ENCODE data around the gene RLBP1. TPM values are rescaled to one million over a fixed set of nuclear protein-coding genes. Genes with fewer than 3 reads are reported as not detected.

RLBP1 gene
- polyA plus RNA-seq, 1 donor from 2014 or later: 0.16 TPM

DNA sequence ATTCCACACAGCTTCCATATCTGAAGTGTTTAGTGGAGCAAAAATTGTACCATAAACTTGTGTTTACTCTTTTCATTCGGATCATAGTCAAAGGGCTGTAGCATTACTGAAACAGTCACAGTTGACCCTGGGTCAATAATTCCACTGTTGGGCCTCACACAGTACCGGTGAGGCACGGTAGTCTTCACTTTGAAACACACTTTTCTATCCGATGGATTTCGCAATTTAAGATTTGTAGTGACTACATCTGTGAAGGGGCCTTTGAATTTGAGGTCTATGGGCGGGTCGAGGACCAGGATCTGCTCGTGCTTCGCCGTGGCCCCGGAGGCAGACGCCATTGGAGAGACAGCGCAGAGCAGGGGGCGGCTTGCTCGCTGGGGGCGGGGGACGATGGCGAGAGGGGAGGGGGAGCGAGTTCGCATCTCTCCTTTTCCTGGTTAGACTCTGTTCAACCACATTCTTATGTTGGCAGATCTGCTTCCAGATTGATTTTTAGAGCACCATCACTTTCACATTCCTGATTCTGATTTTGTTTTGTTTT lies 19.8 kb downstream of the RLBP1 start:
- H3K4me2 ChIP-seq (ENCODE audit: low read length): no peak overlapping the region
- no peak overlapping the region for H2AFZ ChIP-seq (ENCODE audit: low read depth, low read length)
- H3K27ac ChIP-seq (ENCODE audit: low read length): no peak overlapping the region
- no peak overlapping the region for H3K9ac ChIP-seq (ENCODE audit: low read length)
- no peaks in the 10 kb centered on the region for H3K79me2 ChIP-seq (replicated peaks; ENCODE audit: insufficient read depth, low read length)
- H3K27me3 ChIP-seq (ENCODE audit: insufficient read depth, low read depth, low read length): no peaks in the 10 kb centered on the region
- TF ChIP-seq SMC3 (conservative IDR thresholded peaks at IDR 0.05; ENCODE audit: poor library complexity): no peak
- TF ChIP-seq POLR2AphosphoS5 (IDR thresholded peaks at IDR 0.05): no peak
- TF ChIP-seq EP300 (conservative IDR thresholded peaks at IDR 0.05; ENCODE audit: poor library complexity, severe bottlenecking): no peak
- TF ChIP-seq MXI1 (conservative IDR thresholded peaks at IDR 0.05; ENCODE audit: poor library complexity, severe bottlenecking): no peak
- no peak for TF ChIP-seq TAF1 (IDR thresholded peaks at IDR 0.05; ENCODE audit: low read depth)
- TF ChIP-seq, protein P1, sequence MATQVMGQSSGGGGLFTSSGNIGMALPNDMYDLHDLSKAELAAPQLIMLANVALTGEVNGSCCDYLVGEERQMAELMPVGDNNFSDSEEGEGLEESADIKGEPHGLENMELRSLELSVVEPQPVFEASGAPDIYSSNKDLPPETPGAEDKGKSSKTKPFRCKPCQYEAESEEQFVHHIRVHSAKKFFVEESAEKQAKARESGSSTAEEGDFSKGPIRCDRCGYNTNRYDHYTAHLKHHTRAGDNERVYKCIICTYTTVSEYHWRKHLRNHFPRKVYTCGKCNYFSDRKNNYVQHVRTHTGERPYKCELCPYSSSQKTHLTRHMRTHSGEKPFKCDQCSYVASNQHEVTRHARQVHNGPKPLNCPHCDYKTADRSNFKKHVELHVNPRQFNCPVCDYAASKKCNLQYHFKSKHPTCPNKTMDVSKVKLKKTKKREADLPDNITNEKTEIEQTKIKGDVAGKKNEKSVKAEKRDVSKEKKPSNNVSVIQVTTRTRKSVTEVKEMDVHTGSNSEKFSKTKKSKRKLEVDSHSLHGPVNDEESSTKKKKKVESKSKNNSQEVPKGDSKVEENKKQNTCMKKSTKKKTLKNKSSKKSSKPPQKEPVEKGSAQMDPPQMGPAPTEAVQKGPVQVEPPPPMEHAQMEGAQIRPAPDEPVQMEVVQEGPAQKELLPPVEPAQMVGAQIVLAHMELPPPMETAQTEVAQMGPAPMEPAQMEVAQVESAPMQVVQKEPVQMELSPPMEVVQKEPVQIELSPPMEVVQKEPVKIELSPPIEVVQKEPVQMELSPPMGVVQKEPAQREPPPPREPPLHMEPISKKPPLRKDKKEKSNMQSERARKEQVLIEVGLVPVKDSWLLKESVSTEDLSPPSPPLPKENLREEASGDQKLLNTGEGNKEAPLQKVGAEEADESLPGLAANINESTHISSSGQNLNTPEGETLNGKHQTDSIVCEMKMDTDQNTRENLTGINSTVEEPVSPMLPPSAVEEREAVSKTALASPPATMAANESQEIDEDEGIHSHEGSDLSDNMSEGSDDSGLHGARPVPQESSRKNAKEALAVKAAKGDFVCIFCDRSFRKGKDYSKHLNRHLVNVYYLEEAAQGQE (IDR thresholded peaks at IDR 0.05; ENCODE audit: borderline replicate concordance): no peak
- TF ChIP-seq RAD21 (conservative IDR thresholded peaks at IDR 0.05): no peak
- no peak for TF ChIP-seq EZH2 (IDR thresholded peaks at IDR 0.05; ENCODE audit: borderline replicate concordance, insufficient read depth, low read length, poor library complexity, severe bottlenecking)
- TF ChIP-seq, protein P2, sequence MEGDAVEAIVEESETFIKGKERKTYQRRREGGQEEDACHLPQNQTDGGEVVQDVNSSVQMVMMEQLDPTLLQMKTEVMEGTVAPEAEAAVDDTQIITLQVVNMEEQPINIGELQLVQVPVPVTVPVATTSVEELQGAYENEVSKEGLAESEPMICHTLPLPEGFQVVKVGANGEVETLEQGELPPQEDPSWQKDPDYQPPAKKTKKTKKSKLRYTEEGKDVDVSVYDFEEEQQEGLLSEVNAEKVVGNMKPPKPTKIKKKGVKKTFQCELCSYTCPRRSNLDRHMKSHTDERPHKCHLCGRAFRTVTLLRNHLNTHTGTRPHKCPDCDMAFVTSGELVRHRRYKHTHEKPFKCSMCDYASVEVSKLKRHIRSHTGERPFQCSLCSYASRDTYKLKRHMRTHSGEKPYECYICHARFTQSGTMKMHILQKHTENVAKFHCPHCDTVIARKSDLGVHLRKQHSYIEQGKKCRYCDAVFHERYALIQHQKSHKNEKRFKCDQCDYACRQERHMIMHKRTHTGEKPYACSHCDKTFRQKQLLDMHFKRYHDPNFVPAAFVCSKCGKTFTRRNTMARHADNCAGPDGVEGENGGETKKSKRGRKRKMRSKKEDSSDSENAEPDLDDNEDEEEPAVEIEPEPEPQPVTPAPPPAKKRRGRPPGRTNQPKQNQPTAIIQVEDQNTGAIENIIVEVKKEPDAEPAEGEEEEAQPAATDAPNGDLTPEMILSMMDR (IDR thresholded peaks at IDR 0.05; ENCODE audit: poor library complexity, severe bottlenecking): no peak
- H3K36me3 ChIP-seq (ENCODE audit: insufficient read depth, low read length): no peaks in the 10 kb centered on the region
- H4K20me1 ChIP-seq (ENCODE audit: insufficient read depth): no peaks in the 10 kb centered on the region
- H3K4me3 ChIP-seq (ENCODE audit: low read length): no peak overlapping the region
- H3K9me2 ChIP-seq (ENCODE audit: insufficient read depth, low read length): no peaks in the 10 kb centered on the region
- no peaks in the 10 kb centered on the region for H3F3A ChIP-seq (ENCODE audit: insufficient read depth, low read length, poor library complexity, severe bottlenecking)
- no peaks in the 10 kb centered on the region for H3K9me3 ChIP-seq (ENCODE audit: low read length)

DNA sequence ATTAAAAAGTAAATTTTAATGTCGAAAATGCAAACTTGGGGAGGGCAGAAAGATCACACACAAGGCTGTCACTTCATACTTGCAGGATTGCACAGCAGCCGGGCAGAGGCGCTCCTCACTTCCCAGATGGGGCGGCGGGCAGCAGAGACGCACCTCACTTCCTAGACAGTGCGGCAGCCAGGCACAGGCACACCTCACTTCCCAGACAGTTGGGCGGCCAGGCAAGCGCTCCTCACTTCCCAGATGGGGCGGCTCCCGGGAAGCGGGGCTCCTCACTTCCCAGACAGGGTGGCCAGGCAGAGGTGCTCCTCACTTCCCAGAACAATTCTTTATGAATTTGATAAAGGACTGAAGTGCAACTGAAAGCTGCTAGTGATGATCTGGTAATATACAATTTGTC lies 21.2 kb downstream of the RLBP1 start:
- TF ChIP-seq RAD21 (conservative IDR thresholded peaks at IDR 0.05) (no peak), POLR2AphosphoS5 (IDR thresholded peaks at IDR 0.05) (no peak), TAF1 (IDR thresholded peaks at IDR 0.05; ENCODE audit: low read depth) (no peak), EP300 (conservative IDR thresholded peaks at IDR 0.05; ENCODE audit: poor library complexity, severe bottlenecking) (no peak), MXI1 (conservative IDR thresholded peaks at IDR 0.05; ENCODE audit: poor library complexity, severe bottlenecking) (no peak), EZH2 (IDR thresholded peaks at IDR 0.05; ENCODE audit: borderline replicate concordance, insufficient read depth, low read length, poor library complexity, severe bottlenecking) (no peak), SMC3 (conservative IDR thresholded peaks at IDR 0.05; ENCODE audit: poor library complexity) (no peak)
- TF ChIP-seq, protein P1 (IDR thresholded peaks at IDR 0.05; ENCODE audit: borderline replicate concordance): no peak
- TF ChIP-seq, protein P2 (IDR thresholded peaks at IDR 0.05; ENCODE audit: poor library complexity, severe bottlenecking): no peak
- Histone ChIP-seq H4K20me1 (ENCODE audit: insufficient read depth) (no peaks in the 10 kb centered on the region), H3K9ac (ENCODE audit: low read length) (no peak overlapping the region), H3K79me2 (replicated peaks; ENCODE audit: insufficient read depth, low read length) (no peaks in the 10 kb centered on the region), H3K9me3 (ENCODE audit: low read length) (no peaks in the 10 kb centered on the region), H3K27me3 (ENCODE audit: insufficient read depth, low read depth, low read length) (no peaks in the 10 kb centered on the region), H3K4me2 (ENCODE audit: low read length) (no peak overlapping the region), H3K4me3 (ENCODE audit: low read length) (no peak overlapping the region), H2AFZ (ENCODE audit: low read depth, low read length) (no peak overlapping the region), H3K27ac (ENCODE audit: low read length) (no peak overlapping the region), H3K36me3 (ENCODE audit: insufficient read depth, low read length) (no peaks in the 10 kb centered on the region), H3K9me2 (ENCODE audit: insufficient read depth, low read length) (no peaks in the 10 kb centered on the region), H3F3A (ENCODE audit: insufficient read depth, low read length, poor library complexity, severe bottlenecking) (no peaks in the 10 kb centered on the region)

Data from neural cell (in vitro differentiated cells).